ENCODE data around the gene DET1.

Gene DET1

GRCh38 chr15:88467073-88467934 lies 79.2 kb downstream of the DET1 start, which contains the start of the genes MRPL46 and MRPS11:
MRPL46 (minus strand) TSS chr15:88467388; CDS start chr15:88467377, 11 bp downstream.
MRPS11 (plus strand) TSS chr15:88467708; CDS start chr15:88467718, 10 bp downstream.
- peak; percentile 80 to 87 (median 86) for DNase-seq (ENCODE audit: low read depth in 3 of 3)

DNA sequence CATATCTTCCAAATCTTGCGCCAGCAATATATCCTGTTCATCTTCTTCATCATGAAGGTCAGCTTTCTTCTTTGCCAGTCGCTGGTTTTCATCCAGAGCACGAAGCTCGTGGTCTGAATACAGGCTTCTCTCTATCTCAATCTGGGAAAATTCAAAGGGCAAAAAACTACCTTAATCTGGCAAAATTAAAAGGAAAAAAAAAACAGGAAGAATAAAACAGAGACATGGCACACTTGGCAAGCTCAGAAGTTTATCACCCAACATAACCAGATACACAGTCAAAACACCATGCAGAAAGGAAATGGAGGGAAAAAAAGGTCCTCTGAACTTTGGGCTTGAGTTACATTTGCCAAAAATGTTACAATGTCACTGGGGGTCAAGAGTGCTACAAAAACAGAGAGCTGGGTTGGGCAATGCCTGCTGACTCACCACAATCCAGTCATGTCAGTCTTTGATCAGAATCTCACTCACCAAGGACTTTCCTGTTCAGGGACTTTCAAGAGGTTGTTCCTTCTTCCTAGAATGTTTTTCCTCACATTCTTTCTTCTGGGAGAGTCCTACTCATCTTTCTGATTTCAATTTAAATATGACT lies 80.8 kb downstream of the DET1 start:
- DNase-seq (ENCODE audit: low read depth in 3 of 3) = peak in 1 of 3 experiments; percentile 14

- no peak for DNase-seq (ENCODE audit: low read depth in 3 of 3)
Measured at GRCh38 chr15:88463870-88464532, 82.5 kb downstream of the DET1 start.

Measured in stimulated activated CD4-positive, alpha-beta T cell treated with anti-CD3 and anti-CD28 coated beads, TNF-alpha, amount 100 ng/mL, for 24 hours (primary cell).